Calu3 (cell line): ENCODE measurements around the gene LNX2. TPM values are rescaled to one million over a fixed set of nuclear protein-coding genes. Genes with fewer than 3 reads are reported as not detected.

Experiments used
- BruUV-seq: library from RNA; stranded (reverse); fragments of 400-500 nt; replicated peaks from 2 replicates; lab custom pipeline; 2021; lab: Mats Ljungman, UMichigan
- CTCF ChIA-PET: fragments of 300-600 bp; sonication (Branson Sonifier 250); formaldehyde crosslinking; loops from one replicate; lab custom pipeline; 2022; ENCODE audit warnings: antibody characterized with exemption; lab: Charles Lee
- DNase-seq: peaks from one replicate; pipeline ENCODE4 v3.0.0; 2022
- H3K27ac Mint-ChIP-seq: one replicate; pipeline ENCODE4 v1.8.0; 2022; ENCODE audit warnings: mixed read lengths; ENCODE audit not compliant: unreplicated experiment
- H3K27me3 Mint-ChIP-seq: one replicate; pipeline ENCODE4 v1.8.0; 2022; ENCODE audit warnings: mixed read lengths; ENCODE audit not compliant: unreplicated experiment
- H3K36me3 Mint-ChIP-seq: one replicate; pipeline ENCODE4 v1.8.0; 2022; ENCODE audit warnings: mild to moderate bottlenecking, moderate library complexity, mixed read lengths; ENCODE audit not compliant: insufficient read depth, unreplicated experiment
- H3K4me1 Mint-ChIP-seq: one replicate; pipeline ENCODE4 v1.8.0; 2022; ENCODE audit warnings: mild to moderate bottlenecking, low read depth, mixed read lengths; ENCODE audit not compliant: unreplicated experiment
- H3K4me3 Mint-ChIP-seq: one replicate; pipeline ENCODE4 v1.8.0; 2022; ENCODE audit warnings: mild to moderate bottlenecking, low read depth, moderate library complexity, mixed read lengths; ENCODE audit not compliant: unreplicated experiment
- H3K9me3 Mint-ChIP-seq: one replicate; pipeline ENCODE4 v1.8.0; 2022; ENCODE audit warnings: low read depth, mixed read lengths; ENCODE audit not compliant: unreplicated experiment
- CTCF ChIP-seq: fragments of 200-600 bp; IDR thresholded peaks from one replicate; pipeline ENCODE4 v1.8.0; 2022; ENCODE audit warnings: antibody characterized with exemption; ENCODE audit not compliant: unreplicated experiment
- intact Hi-C: fragments of 100-400 bp; cut with micrococcal nuclease; formaldehyde crosslinking; loops from one replicate; pipeline ENCODE4 v1.10.0; 2022; ENCODE audit not compliant: unreplicated experiment
- total RNA-seq: library from RNA; stranded (reverse); gene quantifications from 2 replicates; pipeline ENCODE4 v1.2.3, GENCODE V29; 2022

LNX2 gene
- total RNA-seq, 1 experiment from 2014 or later, result 11.0 TPM

- no TSS peak for BruUV-seq
- Mint-ChIP-seq H3K4me3 (no peak overlapping the region), H3K4me1 (no peaks in the 10 kb centered on the region), H3K27me3 (no peaks in the 10 kb centered on the region), H3K36me3 (no peaks in the 10 kb centered on the region), H3K9me3 (no peaks in the 10 kb centered on the region), H3K27ac (no peak overlapping the region)
- DNase-seq, result no peak
- CTCF ChIA-PET, result no interaction called here
- TF ChIP-seq CTCF, result no peak
- intact Hi-C loops, result no loop called here
These were observed 60.6 kb downstream of the LNX2 start for GRCh38 chr13:27559719-27560118.

DNA sequence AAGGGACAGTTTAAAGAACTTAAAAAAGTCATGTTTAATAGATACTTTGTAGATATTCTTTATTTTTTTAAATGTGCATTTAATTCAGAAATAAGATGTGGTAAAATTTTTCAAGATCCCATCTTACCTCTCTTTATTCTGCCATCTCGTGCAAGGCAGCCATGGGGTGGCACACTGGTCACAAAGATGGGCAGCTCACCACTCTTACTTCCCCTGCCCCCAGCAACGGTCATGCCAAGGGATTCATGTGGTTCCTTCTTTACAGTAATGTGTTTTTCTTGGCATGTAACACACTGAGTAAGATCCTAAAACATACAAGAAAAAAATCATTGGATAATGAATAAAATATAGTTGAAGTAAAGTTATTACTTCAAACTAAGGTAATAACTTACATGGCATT, 64.2 kb downstream of the LNX2 start:
- intact Hi-C loops, result no loop called here

GRCh38 chr13:27551562-27551961, 68.8 kb downstream of the LNX2 start:
- CTCF ChIA-PET, result no interaction called here
- Mint-ChIP-seq H3K9me3 (no peaks in the 10 kb centered on the region), H3K27me3 (no peaks in the 10 kb centered on the region), H3K27ac (no peak overlapping the region), H3K4me3 (no peak overlapping the region), H3K4me1 (no peaks in the 10 kb centered on the region), H3K36me3 (no peaks in the 10 kb centered on the region)
- DNase-seq, result no peak
- intact Hi-C loops, result no loop called here
- TF ChIP-seq CTCF, result no peak
- no TSS peak for BruUV-seq

More for the DNA sequence above, 64.2 kb downstream of the LNX2 start:
- no TSS peak for BruUV-seq
- no peaks in the 10 kb centered on the region for H3K36me3 Mint-ChIP-seq
- no peaks in the 10 kb centered on the region for H3K4me1 Mint-ChIP-seq
- TF ChIP-seq CTCF, result no peak
- H3K27me3 Mint-ChIP-seq, result no peaks in the 10 kb centered on the region
- no peak overlapping the region for H3K4me3 Mint-ChIP-seq
- peak; percentile 5 for DNase-seq
- no peaks in the 10 kb centered on the region for H3K9me3 Mint-ChIP-seq
- H3K27ac Mint-ChIP-seq, result no peak overlapping the region
- CTCF ChIA-PET, result interaction anchor here (1.0 kb wide), 1 partner anchor 88 kb away, joined by 3 read pairs; no protein-coding TSS in a partner anchor

DNA sequence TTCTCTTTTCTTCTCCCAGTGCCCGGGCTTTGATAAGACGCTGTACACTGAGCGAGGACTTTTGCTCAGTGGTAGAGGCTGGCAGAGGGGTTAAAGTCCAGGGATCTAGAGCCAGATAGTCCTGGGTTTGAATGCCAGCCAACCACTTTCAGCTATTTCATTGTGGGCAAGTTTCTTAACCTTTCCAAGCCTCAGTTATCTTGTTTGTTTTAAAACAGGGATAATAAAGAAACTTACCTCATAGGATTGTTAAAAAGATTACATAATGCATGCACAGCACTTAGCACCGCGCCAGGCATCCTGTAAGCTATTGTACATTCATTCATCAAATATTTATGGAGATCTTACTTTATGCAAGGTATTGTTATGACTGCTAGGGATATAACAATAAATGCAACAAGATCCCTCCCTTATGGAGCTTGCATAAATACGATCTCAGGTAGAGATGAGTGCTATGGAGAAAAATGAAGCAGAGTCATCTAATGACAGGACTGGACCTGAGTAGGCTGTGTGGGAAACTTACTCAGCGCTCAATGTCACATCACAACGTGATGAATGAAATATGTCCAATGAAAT, 70.8 kb downstream of the LNX2 start:
- H3K27ac Mint-ChIP-seq, result no peak overlapping the region
- no peak for DNase-seq
- H3K4me1 Mint-ChIP-seq, result no peaks in the 10 kb centered on the region
- TF ChIP-seq CTCF, result no peak
- intact Hi-C loops, result no loop called here
- H3K27me3 Mint-ChIP-seq, result no peaks in the 10 kb centered on the region
- BruUV-seq, result no TSS peak
- H3K4me3 Mint-ChIP-seq, result no peak overlapping the region
- no peaks in the 10 kb centered on the region for H3K36me3 Mint-ChIP-seq
- H3K9me3 Mint-ChIP-seq, result no peaks in the 10 kb centered on the region
- CTCF ChIA-PET, result no interaction called here
